Left hindlimb (tissue), 1 donor: ENCODE results near the gene CYP4F11.
"Not testable (repeated sequence)": the region's sequence is repeated elsewhere in the genome, so short reads cannot be mapped to it uniquely, and the experiment has no call there.

ENCODE experiments used
- DNase-seq: peaks from one replicate; pipeline ENCODE4 v3.0.0-alpha.2; 2018

Gene CYP4F11

GRCh38 chr19:15873771-15874170, 60.6 kb downstream of the CYP4F11 start:
- DNase-seq, result not testable (repeated sequence)

- no peak for DNase-seq
These were observed 62.8 kb downstream of the CYP4F11 start for GRCh38 chr19:15871570-15871969.

- DNase-seq, result no peak
These were observed 64.5 kb downstream of the CYP4F11 start for GRCh38 chr19:15869873-15870272.

- DNase-seq, result no peak
These were observed 65.2 kb downstream of the CYP4F11 start for GRCh38 chr19:15869109-15869555.

- DNase-seq, result no peak
These were observed 67.7 kb downstream of the CYP4F11 start for GRCh38 chr19:15866636-15867035.

- no peak for DNase-seq
These were observed 69.5 kb downstream of the CYP4F11 start for GRCh38 chr19:15864824-15865223.

GRCh38 chr19:15863272-15863671, 71.1 kb downstream of the CYP4F11 start:
- no peak for DNase-seq

- DNase-seq, result no peak
These were observed 71.9 kb downstream of the CYP4F11 start for GRCh38 chr19:15862444-15862843.
